Muscle of arm (tissue), 12 donors: ENCODE data around the gene APLP2. TPM values are rescaled to one million over a fixed set of nuclear protein-coding genes. Genes with fewer than 3 reads are reported as not detected.
A peak's percentile ranks its signal among the peaks of the same experiment; 100 is the strongest.

Source experiments
- DNase-seq: peaks from one replicate; pipeline ENCODE4 v3.0.0-alpha.2; 2013
- polyA plus RNA-seq, 12 donors: library from polyadenylated mRNA; unstranded; fragments of 120-200 nt; gene quantifications; one replicate each; pipeline ENCODE4 v1.2.1, GENCODE V29; 2013; ENCODE audit not compliant: insufficient read length in 12 of 12

The APLP2 gene
- polyA plus RNA-seq, 12 donors, result 122 to 365 (median 146) TPM

- no peak for DNase-seq
These were observed 18.6 kb upstream of the APLP2 start for GRCh38 chr11:130051082-130051481.

- DNase-seq, result no peak
These were observed 17.1 kb upstream of the APLP2 start for GRCh38 chr11:130052567-130052966.

DNA sequence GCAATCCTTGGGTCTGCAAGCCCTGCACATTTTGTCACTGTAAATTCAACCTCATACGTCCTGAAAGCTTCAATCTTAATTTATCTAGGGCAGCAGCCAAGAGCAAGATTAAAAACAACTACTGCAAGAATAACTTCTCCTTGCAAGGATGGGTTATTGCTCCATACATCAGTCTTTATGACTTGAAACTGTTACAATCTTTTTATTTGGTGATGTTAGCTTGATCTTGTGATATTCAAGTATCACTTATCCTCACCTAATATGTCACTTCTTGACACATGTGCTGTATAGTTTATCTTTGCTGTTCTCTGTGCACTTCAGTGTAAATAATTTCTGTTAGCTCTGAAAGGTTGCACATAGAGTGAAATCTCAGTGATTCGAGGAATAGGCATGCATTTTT is 14.7 kb upstream of the APLP2 start:
- no peak for DNase-seq

DNA sequence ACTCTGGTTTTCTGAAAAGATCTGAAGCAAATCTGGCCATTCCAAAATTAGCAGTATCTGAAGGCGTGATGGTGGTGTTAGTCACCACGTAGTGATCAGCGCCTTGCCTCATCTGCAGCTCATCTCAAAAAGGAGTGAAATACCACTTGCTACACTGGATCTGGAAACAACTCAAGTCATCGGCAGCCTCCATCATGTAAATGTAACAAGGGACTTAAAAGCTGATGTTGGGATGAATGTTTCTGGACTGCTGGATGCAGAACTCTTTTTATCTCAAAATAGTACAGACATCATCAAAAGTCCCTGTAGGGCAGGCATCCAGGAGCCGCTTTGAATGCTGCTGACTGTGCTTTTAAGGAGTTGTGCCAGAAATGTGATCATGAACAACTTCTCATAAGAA is 14.1 kb upstream of the APLP2 start:
- no peak for DNase-seq

DNA sequence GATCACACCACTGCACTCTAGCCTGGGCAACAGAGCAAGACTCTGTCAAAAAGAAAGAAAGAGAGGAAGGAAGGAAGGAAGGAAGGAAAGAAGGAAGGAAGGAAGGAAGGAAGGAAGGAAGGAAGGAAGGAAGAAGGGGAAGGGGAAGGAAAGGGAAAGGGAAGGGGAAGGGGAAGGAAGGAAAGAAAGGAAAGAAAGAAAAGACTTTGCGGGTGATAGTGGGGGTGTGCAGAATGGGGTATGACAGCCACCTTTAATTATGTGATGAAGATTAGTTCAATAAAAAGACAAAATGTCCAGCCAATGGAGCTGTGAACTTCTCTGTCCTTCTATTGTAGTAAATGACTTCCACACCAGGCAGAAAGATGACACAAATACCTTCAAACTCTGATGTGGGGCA is 8.7 kb upstream of the APLP2 start:
- no peak for DNase-seq

DNA sequence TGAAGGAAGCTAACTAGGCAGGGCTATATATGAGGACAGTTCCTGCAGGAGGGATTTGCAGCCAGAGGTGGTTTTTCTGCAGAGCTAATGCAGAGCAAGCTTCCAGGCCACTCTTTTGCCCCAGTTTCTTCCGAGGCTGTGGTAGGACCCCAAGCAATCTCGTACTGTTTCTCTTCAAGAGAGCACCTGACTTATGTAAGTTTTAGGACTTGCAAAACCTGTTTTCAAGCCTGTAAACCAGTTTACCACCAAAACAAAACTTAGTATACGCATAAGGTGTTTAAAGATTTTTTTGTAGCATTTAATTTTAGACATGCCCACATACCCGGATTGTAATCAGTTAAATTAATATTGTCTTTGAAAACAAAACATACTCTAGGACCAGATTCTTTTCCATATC is 7.7 kb upstream of the APLP2 start:
- no peak for DNase-seq

DNA sequence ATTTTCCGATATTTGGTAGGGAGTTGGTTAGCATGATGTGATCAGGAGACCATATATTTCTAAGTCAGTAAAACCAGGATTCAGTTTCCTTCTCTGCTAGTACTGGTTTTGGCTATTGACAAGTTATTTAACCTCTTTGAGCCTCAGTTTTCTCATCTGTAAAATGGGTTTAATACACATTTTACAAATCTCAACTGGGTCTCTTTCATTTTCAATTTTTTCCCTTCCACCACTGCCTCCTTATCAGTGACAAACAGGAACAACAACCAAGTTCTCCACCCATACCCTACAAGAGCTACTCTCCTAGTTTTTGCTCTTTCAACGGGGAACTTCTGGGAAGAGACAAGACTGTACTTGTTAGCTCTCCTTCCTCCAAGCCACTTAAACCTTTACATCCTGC is 6.2 kb upstream of the APLP2 start:
- no peak for DNase-seq

DNA sequence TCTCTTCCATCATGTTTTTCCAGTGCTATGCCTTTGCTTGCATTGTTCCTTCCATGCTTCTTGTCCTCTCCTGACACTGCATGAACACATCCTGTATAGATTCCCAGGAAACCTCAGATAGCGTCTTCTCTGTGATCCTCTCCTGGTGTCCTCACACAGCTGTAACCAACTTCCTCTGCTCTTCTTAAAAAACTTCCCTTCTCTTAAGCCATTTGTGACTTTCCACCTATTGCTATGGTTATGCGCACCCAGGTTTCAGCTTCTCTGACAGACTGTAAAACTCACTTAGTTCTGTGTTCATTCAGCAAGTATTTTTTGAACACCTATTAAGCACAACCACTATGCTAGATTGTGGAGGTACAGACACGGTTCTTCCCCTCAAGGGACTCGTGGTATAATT is 5.1 kb upstream of the APLP2 start:
- DNase-seq, result no peak

DNA sequence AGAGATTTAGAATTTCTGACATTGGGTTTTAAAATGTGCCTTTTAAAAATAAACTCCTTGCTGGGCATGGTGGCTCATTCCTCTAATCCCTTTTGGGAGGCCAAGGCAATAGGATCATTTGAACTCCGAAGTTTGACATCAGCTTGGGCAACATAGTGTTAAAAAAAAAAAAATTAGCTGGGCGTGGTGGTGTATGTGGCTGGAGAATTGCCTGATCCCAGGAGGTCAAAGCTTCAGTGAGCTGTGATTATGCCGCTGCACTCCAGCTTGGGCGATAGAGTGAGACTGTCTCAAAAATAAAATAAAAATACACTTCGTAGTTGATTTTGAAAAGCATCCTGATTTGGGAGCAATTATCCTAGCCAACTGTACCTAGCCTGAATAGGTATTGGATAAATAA is 3.4 kb upstream of the APLP2 start:
- DNase-seq, result no peak

- no peak for DNase-seq
These were observed 1.1 kb upstream of the APLP2 start for GRCh38 chr11:130068546-130068985.

- DNase-seq, result peak; percentile 77
These were observed 572 bp upstream of the APLP2 start for GRCh38 chr11:130068986-130069658.

GRCh38 chr11:130070109-130070845 is 583 bp downstream of the APLP2 start:
- DNase-seq, result no peak

GRCh38 chr11:130070846-130071200 is 1.1 kb downstream of the APLP2 start:
- DNase-seq, result no peak

- DNase-seq, result no peak
These were observed 1.6 kb downstream of the APLP2 start for GRCh38 chr11:130071211-130071712.

DNA sequence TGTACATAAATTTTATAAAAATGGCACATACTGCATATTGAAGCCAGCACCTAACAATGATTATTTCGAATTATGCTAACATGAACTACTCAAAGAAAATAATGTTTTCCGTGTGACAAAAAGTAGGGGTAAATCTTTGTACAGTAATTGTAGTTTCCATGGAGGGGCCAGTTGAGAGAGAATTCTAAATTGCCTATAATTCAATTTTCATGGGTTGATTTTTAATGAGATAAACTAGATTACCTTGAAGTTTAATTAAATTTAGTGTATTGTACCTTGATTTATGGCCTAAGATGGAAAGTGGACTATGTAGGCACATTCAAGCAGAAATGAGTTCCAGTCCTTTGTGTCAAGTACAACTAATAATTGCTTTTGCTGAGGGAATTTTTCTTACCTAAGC is 5.0 kb downstream of the APLP2 start:
- no peak for DNase-seq

DNA sequence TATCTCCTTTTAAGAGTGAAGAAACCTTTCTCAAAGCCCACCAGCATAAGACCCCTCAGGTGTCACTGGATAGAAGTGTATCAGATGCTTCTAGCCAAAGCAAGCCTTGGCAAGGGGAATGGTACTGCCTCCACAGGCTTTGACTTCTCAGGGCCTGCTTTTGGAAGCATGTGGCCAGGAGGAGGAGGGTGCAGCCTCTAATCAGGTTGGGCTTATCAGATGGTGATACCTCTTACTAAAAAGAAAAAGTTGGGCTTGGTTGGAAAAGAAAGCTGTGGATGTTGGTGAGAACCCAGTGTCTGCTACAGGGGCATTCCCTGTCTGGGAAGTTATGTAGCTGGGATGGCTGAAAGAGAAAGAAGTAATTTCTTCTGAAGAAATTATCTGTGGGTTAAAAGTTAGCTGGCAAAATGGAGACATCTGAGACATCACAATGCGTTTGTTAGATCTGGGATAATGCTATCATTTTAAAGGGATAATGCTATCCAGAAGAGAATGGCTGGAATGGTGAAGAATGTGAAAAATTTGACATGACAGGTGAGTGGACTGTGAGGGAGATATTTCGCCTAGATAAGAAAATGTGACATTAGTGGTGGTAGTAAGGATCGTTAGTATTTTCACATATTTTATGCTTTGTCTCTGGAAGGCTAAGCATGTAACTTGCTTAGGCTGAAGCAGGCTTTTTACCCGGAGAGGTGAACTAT is 7.2 kb downstream of the APLP2 start:
- no peak for DNase-seq

GRCh38 chr11:130077671-130078070 is 8.0 kb downstream of the APLP2 start:
- DNase-seq, result no peak

DNA sequence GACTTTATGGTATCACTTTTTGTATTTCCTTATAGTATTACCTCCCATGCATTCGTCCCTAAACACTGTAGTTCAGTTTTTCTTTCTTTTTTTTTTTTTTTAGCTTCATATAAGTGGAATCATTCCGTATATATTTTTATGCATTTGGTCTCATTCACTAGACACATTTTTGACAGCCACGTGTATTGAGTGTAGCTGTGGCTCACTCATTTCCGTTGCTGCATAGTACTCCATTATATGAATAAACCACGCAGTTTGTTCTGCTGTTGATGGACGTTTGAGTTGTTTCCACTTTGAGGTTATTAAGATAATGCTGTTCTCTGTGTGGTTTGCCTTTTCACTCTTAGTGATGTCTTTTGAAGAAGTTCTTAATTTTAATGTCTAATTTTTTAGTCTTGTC is 8.4 kb downstream of the APLP2 start:
- DNase-seq, result no peak

DNA sequence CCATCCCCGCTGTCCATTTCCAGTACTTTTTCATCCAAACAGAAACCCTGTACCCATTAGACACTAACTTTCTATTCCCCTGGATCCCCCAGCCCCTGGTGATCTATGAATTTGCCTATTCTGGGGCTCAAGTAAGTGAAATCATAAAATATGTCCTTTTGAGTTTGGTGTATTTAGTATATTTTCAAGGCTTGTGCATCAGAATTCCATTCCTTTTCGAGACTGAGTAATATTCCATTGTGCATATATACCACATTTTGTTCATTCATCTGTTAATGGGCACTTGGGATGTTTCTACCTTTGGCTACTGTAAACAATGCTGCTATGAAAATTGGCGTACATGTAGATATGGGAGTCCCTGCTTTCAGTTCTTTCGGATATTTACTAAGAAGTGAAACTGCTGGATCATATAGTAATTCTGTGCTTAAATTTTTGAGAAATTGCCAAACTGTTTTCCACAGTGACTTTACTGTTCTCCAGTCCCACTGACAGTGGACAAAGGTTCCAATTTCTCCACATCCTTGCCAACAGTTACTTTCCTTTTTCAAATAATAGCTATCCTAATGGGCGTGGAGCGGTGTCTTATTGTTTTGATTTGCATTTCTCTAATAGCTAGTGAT is 16.1 kb downstream of the APLP2 start:
- DNase-seq, result no peak

- no peak for DNase-seq
These were observed 17.0 kb downstream of the APLP2 start for GRCh38 chr11:130086669-130087068.

DNA sequence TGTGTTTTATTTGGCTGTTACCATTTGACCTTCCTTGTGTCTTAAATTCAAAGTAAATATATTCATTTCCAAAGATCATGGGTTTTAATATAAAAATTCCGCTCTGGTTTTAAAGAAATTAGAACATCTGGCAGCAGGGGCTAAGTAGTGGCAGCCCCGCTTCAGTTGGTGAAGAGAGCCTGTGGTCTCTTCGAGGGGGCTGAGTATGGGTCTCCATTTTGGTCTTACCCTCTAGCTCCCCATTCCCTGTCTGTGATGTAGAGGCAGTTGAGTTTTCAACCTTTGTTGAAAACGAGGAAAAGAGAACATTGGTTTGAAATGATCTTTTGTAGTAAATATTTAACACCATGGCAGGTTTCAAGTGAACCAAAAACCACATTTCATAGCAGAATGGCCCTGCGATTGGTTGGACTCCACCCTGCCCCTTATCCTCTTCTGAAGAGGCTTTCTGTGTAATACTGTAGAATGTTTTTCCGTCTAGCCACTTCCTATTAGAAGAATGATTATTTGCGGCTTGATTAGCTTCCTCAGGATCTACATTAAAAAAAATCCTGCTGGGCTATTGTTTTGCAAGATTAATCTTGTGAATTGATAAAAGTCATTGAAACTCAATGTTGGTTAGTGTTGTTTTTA is 17.7 kb downstream of the APLP2 start:
- DNase-seq, result no peak

DNA sequence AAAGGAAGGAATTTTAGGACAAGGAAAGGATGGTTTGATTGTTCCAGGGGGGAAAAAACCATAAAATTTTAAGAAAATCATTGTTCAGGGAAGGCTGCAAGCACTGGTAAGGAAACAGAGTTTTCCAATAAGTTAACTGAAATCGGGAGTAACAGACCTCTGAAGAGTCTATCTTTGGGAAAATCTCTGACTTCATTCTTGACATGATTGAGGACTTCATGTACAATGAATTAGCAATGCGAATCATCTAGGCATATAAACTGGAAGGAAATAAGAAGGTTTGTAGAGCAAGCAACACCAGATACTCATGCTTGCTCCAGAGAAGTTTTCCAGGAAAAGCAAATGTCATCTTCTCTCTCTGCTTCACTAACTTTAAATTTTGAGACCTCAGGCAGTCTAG is 18.5 kb downstream of the APLP2 start:
- no peak for DNase-seq
